Sigmoid colon (tissue), 4 donors: Measurements from ENCODE around the gene DACT2.

ENCODE experiments used
- CTCF ChIP-seq, 4 experiments: fragments of 450-650 bp in 3 of 4; fragments of 200-600 bp in 1 of 4; IDR thresholded peaks; one replicate each; pipeline ENCODE4 v1.5.1; 2016 to 2019; ENCODE audit warnings: antibody characterized with exemption in 4 of 4, mild to moderate bottlenecking in 3 of 4, moderate library complexity in 2 of 4
- POLR2A ChIP-seq, 2 donors: fragments of 450-650 bp; IDR thresholded peaks; one replicate each; pipeline ENCODE4 v1.6.1; 2016; ENCODE audit warnings: antibody characterized with exemption in 2 of 2, mild to moderate bottlenecking in 2 of 2, moderate library complexity in 2 of 2
- POLR2AphosphoS5 ChIP-seq, 4 donors: sonication (generic); formaldehyde crosslinking; IDR thresholded peaks; one replicate each; pipeline ENCODE4 v1.6.1; 2017; ENCODE audit warnings: antibody characterized with exemption in 4 of 4

DNA sequence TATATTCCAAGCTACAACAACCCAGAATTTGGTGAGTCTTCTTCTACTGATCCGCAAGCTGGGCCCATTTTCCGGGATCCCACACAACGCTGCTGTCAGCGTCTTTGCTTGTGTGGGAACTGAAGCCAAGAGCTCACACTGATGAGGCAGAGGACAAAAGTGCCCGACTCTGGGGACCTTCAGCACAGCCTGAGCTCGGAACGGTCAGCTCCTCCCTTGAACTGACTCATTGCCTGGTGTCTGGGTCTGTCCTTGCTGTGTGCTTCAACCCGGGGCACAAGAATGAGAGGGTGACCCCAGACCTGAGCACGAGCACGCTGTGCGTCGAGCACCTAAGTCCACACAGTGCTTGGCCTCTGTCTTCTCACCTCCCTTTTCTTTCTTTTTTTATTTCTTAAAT is 33.5 kb downstream of the DACT2 start:
- TF ChIP-seq POLR2AphosphoS5 (IDR thresholded peaks at IDR 0.05) = no peak
- TF ChIP-seq CTCF (IDR thresholded peaks at IDR 0.05) = no peak
- no peak for TF ChIP-seq POLR2A (IDR thresholded peaks at IDR 0.05)
